Activated CD8-positive, alpha-beta memory T cell treated with anti-CD3 and anti-CD28 coated beads for 48 hours (primary cell): ENCODE results near the gene COG3.
"Not testable (repeated sequence)": the region's sequence is repeated elsewhere in the genome, so short reads cannot be mapped to it uniquely, and the experiment has no call there.

Experiments used
- DNase-seq, 3 experiments: peaks; one replicate each; pipeline ENCODE4 v3.0.0-alpha.2; 2020; ENCODE audit warnings: low read depth in 2 of 3, low spot score in 2 of 3

Gene COG3

GRCh38 chr13:45464687-45465453 is at the start of gene COG3:
Gene COG3, plus strand, starts transcription at chr13:45464939. Its CDS starts 98 bp downstream, at chr13:45465037.
- peak; percentile 87 to 88 (median 87) for DNase-seq

GRCh38 chr13:45415112-45415511 is 49.6 kb upstream of the COG3 start:
- DNase-seq, result no peak

- DNase-seq, result no peak
Observed at GRCh38 chr13:45416516-45417128, 48.1 kb upstream of the COG3 start.

GRCh38 chr13:45417790-45418534 is 46.8 kb upstream of the COG3 start, which contains the start of gene SLC25A30:
Gene SLC25A30, minus strand, starts transcription at chr13:45418373. Its CDS starts 6,948 bp downstream, at chr13:45411425.
- DNase-seq, result peak; percentile 74 to 80 (median 77)

- not testable (repeated sequence) for DNase-seq
Observed at GRCh38 chr13:45419389-45419788, 45.4 kb upstream of the COG3 start.

DNA sequence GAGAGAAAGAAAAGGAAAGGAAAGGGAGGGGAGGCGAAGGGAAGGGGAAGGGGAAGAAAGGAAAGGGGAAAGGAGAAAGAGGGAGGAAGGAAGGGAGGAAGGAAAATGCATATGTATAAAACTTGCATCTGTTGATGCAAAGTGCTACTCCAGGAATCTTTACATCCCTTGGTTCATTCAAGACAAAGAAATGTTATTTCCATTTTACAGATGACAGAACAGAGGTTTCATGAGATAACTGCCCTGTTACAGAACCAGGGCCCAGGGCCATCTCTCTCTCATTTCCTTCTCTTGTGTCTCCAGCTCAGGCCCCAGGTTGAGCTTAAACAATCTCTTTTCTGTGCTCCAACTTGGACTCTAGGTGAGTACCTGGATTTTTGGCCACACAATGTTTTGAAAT is 44.8 kb upstream of the COG3 start:
- DNase-seq, result no peak

- no peak for DNase-seq
Observed at GRCh38 chr13:45422731-45423292, 41.9 kb upstream of the COG3 start.

- DNase-seq, result not testable (repeated sequence)
Observed at GRCh38 chr13:45426056-45426841, 38.5 kb upstream of the COG3 start.

DNA sequence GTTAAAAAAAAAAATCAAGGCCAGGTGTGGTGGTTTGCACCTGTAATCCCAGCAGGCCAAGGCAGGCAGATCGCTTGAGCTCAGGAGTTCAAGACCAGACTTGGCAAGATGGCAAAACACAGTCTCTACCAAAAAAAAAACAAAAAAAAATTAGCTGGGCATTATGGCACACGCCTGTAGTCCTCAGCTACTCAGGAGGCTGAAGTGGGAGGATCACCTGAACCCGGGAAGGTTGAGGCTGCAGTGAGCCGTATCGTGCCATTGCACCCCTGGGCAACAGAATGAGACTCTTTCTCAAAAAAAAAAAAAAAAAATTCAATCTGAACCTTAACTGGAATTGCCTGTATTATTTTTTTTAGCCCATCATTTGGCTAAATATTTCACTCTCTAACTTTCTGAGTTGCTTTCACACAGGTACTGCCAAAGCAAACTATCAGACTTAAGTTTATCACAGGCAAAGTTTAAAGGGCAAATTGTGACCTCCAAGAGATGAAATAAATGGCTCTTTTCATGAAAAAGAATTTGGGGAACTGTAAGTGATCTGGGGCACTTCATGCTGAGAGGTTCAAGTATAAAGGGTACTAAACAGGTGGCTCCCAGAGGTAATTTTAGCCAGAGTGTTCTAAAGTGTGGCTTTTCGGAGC is 31.9 kb upstream of the COG3 start:
- DNase-seq, result no peak

DNA sequence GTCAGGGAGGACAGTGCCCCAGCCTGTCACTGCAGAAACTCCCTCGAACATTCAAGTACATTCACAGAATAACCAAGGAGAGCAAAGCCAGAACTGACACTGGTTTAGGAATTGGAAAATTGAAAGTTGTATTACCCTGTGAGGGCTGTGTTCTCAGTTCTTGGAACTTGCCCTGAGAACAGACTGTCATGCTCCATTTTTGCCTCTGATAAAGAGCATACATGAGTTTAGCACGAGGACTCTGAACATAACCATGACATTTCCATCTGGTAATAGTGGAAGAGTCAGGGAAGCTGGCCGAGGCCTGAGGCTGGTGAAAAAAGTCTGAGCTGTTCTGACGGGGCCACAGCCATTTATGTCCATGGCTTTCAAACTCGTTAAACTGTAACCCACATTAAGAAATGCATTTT is 31.4 kb upstream of the COG3 start:
- no peak for DNase-seq

- DNase-seq, result no peak
Observed at GRCh38 chr13:45434556-45435371, 30.0 kb upstream of the COG3 start.

GRCh38 chr13:45436332-45436731 is 28.4 kb upstream of the COG3 start:
- DNase-seq, result no peak

DNA sequence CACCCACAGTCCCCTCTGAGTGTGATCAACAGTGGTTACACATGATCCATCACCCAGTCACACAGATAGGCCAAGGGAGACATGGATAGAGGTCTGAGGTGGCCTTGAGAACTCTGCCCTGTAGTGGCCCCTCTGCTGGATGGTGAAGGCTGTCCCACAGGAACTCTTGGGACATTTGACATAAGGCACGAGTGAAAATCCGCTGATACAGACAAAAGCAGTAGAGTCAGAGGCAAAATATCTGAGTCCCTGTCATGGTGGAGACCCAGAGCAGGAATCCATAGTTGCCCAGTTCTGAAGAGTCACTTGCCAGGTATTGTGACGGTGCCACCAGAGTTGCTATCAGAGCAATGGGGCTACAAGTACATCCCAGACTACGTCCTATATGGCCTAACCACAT is 27.8 kb upstream of the COG3 start:
- no peak for DNase-seq

GRCh38 chr13:45437947-45438346 is 26.8 kb upstream of the COG3 start:
- DNase-seq, result no peak

- no peak for DNase-seq
Observed at GRCh38 chr13:45439008-45439407, 25.7 kb upstream of the COG3 start.

GRCh38 chr13:45439781-45440462 is 24.8 kb upstream of the COG3 start:
- no peak for DNase-seq

DNA sequence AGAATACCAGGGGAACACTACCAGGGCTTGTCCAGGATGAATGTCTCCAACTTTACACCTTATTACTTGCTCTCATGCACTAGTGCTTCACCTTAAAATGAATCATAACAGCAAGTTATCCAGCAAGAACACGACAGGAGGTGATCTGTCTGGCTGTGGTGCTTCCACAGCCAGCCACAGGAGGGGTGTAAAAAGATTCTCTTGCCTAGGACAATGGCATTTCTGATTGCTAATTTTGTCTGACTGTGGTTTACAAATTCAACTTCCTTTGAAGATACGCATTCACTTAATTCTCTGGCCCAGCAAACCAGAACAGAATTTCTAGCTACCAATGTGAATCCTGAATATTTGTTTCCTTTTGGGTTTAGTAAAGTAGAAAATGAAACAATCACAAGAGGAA is 23.1 kb upstream of the COG3 start:
- DNase-seq, result no peak

GRCh38 chr13:45445053-45445452 is 19.7 kb upstream of the COG3 start:
- no peak for DNase-seq

DNA sequence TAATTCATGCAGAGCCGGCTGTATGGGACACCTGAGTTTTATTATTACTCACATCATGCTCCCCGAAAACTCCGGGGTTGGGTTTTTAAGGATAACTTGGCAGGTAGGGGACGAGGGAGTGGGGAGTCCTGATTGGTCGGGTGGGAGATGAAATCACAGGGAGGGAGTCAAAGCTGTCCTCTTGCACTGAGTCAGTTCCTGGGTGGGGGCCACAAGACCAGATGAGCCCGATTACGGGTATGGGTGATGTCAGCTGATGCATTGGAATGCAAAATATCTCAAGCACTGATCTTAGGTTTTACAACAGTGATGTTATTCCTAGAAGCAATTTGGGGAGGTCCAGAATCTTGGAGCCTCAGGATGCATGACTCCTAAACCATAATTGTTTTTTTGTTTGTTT is 18.6 kb upstream of the COG3 start:
- DNase-seq, result no peak
